ENCODE results near the gene SLC35B2.

SLC35B2 gene

GRCh38 chr6:44266347-44266746 is 9.0 kb upstream of the SLC35B2 start:
- DNase-seq: no peak

- DNase-seq: no peak
Observed at GRCh38 chr6:44265722-44266233, 8.4 kb upstream of the SLC35B2 start.

- DNase-seq: peak; percentile 88
Observed at GRCh38 chr6:44265007-44265721, 7.8 kb upstream of the SLC35B2 start, which contains the start of gene NFKBIE. NFKBIE (minus strand) TSS chr6:44265551; CDS start chr6:44265346, 205 bp downstream.

GRCh38 chr6:44264154-44265006 is 7.1 kb upstream of the SLC35B2 start:
- no peak for DNase-seq

- DNase-seq: no peak
Observed at GRCh38 chr6:44263354-44264100, 6.2 kb upstream of the SLC35B2 start.

- no peak for DNase-seq
Observed at GRCh38 chr6:44262467-44263353, 5.4 kb upstream of the SLC35B2 start.

- DNase-seq: no peak
Observed at GRCh38 chr6:44261581-44261980, 4.3 kb upstream of the SLC35B2 start.

GRCh38 chr6:44260451-44261297 is 3.3 kb upstream of the SLC35B2 start:
- no peak for DNase-seq

GRCh38 chr6:44260011-44260410 is 2.7 kb upstream of the SLC35B2 start:
- DNase-seq: no peak

- no peak for DNase-seq
Observed at GRCh38 chr6:44258921-44259320, 1.6 kb upstream of the SLC35B2 start.

GRCh38 chr6:44258325-44258863 is 1.1 kb upstream of the SLC35B2 start:
- no peak for DNase-seq

- DNase-seq: no peak
Observed at GRCh38 chr6:44257753-44258324, 511 bp upstream of the SLC35B2 start.

GRCh38 chr6:44256775-44257024 is 628 bp downstream of the SLC35B2 start:
- DNase-seq: no peak

- no peak for DNase-seq
Observed at GRCh38 chr6:44255871-44256774, 1.2 kb downstream of the SLC35B2 start.

GRCh38 chr6:44255105-44255808 is 2.1 kb downstream of the SLC35B2 start:
- no peak for DNase-seq

- DNase-seq: no peak
Observed at GRCh38 chr6:44254191-44255104, 2.9 kb downstream of the SLC35B2 start.

- peak; percentile 44 for DNase-seq
Observed at GRCh38 chr6:44253307-44254101, 3.8 kb downstream of the SLC35B2 start.

Measured in NCI-H1436 (cell line).